Ammon's horn (tissue), 1 donor: ENCODE results near the gene PTH1R.

Experiments
- DNase-seq: peaks from one replicate; pipeline ENCODE4 v3.0.0-alpha.2; 2016; ENCODE audit warnings: low spot score

PTH1R gene

GRCh38 chr3:46930945-46931403 lies 53.5 kb downstream of the PTH1R start:
- DNase-seq, result no peak

- DNase-seq, result no peak
These were observed 54.3 kb downstream of the PTH1R start for GRCh38 chr3:46931631-46932331.

DNA sequence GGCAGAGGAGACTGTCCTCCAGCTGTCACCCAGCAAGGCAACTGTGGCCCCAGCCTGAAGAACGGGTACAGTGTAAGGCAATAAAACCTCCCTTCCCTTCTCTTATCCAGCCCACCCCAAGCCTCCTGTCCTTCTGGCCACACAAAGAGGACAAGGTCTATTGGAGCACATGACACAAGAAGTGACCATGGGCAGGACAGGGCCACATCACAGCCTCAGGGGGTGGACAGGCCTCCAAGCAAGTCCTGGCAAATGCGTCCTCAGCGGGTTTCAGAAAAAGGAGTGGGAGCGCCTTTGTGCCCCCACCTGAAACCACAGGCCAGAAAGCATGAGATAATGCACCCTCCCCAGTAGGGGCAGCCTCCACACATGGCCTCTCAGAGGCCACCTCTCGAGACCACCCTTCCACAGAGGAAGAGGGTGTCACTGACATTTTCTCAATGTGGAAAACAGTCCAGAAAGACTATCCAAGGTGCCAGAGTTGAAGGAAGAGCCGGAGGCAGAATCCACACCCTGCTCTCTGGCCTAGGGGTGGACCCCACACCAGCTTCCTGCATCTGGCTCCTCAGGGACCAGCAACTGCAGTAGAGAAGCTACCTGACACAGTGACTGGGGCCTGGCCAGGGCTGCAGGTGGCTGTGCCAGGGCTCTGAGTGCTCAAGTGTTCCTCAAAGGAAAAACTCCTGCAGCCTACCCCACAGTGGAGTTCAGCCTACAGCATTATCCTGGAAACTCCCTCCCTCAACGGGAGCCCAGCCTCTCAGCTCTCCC lies 55.1 kb downstream of the PTH1R start:
- no peak for DNase-seq

- no peak for DNase-seq
These were observed 55.7 kb downstream of the PTH1R start for GRCh38 chr3:46933261-46933660.

GRCh38 chr3:46934072-46934471 lies 56.6 kb downstream of the PTH1R start:
- no peak for DNase-seq

- DNase-seq, result no peak
These were observed 57.1 kb downstream of the PTH1R start for GRCh38 chr3:46934498-46935167.

GRCh38 chr3:46935168-46935858 lies 57.8 kb downstream of the PTH1R start:
- peak; percentile 62 for DNase-seq

DNA sequence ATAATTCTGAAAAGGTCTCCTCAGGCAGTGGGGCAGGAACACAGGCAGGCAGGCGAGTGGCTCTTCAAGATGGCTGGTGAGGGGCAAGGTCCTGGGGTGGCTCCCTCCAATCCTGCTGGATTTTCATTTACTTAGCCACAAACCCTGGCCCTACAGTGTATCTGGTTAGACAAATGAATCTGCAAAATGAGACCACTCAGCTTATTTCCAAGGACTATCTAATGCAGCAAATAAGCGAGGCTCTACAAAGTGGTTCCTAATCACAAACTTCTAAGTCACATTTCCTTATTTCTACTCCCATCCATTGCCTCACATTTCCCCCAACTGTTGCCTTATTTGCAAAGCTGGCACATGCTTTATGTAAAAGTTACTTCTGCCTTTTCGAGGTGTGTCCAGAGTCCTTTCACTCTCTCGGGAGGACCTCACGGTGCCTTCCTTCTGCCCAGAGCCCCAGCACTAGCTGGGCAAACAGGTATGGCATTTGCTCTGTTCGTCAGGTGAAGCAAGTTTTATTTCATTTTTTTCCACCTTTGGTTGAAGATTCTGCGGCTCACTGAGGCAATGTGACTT lies 58.6 kb downstream of the PTH1R start:
- no peak for DNase-seq

GRCh38 chr3:46936733-46937250 lies 59.3 kb downstream of the PTH1R start:
- DNase-seq, result no peak

DNA sequence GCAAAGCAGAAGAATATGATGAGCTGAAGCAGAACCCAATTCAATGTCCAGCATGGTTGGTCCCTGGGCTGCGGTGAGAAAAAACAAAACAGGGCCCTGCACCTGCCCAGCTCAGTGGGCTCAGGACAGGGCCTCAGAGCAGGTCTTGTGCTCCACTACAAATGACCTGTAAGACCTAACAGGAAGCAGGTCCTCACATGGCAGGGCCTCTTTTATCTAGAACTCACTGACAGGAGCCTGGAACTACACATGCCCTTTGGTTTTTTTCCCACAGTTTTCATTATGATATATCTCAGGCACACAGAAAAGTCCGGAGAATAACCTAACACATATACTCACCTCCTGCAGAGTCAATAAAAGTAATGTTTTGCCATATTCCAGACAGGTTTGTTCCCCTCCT lies 60.6 kb downstream of the PTH1R start:
- DNase-seq, result no peak

GRCh38 chr3:46939578-46940445 lies 62.3 kb downstream of the PTH1R start:
- no peak for DNase-seq

DNA sequence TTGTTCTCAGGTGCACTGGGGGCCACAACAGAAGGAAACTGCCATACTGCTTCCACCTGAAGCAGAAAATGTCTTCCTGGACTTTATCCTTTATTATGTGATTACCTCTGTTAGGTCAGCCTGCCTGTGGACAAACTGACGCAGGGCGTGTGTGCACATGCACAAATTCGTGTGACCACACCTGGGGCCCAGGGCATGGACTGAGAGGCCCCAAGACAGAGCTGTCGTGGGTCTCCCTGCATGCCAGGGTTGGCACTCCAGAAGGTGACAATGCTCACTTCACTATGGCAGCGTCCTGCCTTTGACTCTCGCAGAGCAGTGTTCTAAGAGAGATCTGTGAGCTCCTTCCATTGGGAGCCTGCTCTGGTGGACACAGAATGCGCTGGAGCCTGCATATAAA lies 64.6 kb downstream of the PTH1R start:
- no peak for DNase-seq

DNA sequence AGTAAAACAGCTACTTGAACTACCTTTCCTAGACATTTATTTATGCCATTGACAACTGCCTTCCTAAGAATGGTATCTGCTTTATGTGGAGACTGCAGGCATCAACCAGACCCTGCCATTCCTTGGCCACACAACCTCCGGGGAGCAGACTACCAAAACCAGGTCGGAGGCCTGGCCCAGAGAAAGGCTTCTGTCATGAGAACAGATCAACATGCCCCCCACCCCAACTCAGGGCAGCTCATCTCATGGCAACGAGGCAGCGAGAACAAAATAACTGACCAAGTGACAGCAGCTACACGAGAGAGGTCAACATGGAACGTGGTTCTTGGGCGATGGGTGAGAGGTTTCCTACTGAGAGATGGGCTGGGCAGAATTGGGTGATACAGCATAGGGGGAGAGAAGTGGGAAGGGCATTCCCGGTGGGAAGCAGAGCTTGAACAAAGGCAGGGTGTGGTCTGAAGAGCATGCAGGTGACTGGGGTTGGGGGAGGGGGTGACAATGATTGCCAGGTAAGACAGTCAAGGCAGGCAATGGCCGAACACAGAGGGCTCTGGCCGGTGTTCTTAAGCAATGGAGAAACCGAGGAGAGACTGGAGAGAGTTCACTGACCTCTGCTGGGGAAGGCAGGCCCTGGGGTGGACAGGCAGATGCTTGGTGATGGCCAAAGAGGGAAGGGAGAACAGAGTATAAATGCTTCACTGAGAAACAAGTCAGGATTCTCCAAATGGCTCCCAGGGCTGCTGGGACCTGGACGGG lies 65.1 kb downstream of the PTH1R start:
- DNase-seq, result no peak

- no peak for DNase-seq
These were observed 66.0 kb downstream of the PTH1R start for GRCh38 chr3:46943237-46944187.

DNA sequence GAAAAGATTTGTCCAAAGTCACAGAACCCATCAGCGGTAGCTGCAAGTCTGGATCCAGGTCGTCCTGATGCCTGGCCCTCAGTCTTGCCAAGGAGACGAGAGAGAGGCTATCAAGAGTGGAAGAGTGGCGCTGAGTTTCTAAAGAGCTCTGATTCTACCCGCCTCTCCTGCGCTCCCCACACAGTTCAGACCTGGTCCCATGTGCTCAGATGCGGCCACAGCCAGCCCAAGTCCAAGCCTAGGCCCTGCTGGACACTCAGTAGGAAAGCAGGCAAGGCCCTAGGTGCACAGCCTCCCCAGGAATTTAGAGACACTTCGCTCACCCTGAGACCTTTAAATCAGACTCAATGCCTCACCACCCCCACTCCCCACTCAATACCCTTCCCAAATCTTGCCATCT lies 66.7 kb downstream of the PTH1R start:
- DNase-seq, result no peak

GRCh38 chr3:46946416-46946815 lies 68.9 kb downstream of the PTH1R start:
- DNase-seq, result no peak

DNA sequence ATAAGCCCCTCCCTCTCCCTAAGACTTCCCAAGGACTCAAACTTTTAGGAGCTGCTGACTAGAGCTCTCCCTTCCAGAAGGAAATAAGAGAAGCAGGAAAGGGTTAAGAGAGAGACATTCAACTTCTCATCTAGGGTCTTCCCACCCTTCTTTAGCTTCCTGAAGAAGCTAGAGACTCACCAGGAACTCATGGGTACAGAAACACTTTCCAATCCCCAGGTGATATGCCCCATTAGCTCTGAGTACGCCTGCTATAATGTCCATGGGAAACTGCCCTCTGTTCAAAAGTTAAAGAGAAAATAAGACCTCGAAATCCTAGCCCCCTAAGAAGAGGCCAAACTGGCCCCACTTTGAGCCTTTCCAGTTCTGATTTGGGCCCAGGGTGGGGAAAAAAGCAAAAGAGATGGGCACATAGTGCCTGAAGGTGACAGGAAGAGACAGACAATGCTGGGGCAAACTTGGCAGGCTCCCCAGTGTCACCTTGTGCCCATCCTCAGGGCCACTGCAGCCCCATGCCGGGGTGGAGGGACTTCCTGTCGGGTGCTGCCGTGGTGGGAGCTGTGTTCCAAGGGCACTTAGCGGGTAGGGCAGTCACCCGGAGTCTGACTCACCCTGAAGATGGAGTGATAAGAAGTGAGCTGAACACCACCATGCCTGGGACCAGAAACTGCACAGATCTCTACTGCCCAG lies 69.5 kb downstream of the PTH1R start:
- no peak for DNase-seq

DNA sequence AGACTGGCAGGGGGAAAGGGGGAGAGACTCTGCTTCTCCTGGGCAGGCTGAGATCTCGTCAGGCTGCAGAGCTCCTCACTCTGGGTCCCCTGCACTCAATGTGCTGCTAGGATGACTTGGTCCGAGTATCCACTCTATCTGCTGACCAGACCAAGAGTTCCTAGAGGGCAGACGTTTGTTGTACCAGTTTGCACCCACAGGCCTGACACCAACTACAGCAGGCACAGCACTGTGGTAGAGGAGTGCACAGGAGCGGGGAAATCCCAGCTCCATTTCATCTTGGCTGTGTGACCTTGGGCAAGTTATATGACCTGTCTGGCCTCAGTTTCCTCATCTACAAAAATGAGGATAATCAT lies 70.0 kb downstream of the PTH1R start:
- DNase-seq, result no peak
